Transverse colon (tissue), 3 donors: ENCODE data around the gene ODAM.

Experiments
- POLR2A ChIP-seq: fragments of 450-650 bp; IDR thresholded peaks from one replicate; pipeline ENCODE4 v1.6.1; 2016; ENCODE audit warnings: antibody characterized with exemption, mild to moderate bottlenecking, moderate library complexity
- TF ChIP-seq, protein P1 (sequence below), 5 experiments: fragments of 200-600 bp in 3 of 5; fragments of 450-650 bp in 2 of 5; sonication (generic) in 3 of 5; IDR thresholded peaks; 1 replicate in 2 of 5; 2 replicates in 3 of 5; pipeline ENCODE4 v1.5.1; 2016 to 2017; ENCODE audit warnings: antibody characterized with exemption in 5 of 5, inconsistent platforms in 3 of 5, mild to moderate bottlenecking in 2 of 5, moderate library complexity in 1 of 5

DNA sequence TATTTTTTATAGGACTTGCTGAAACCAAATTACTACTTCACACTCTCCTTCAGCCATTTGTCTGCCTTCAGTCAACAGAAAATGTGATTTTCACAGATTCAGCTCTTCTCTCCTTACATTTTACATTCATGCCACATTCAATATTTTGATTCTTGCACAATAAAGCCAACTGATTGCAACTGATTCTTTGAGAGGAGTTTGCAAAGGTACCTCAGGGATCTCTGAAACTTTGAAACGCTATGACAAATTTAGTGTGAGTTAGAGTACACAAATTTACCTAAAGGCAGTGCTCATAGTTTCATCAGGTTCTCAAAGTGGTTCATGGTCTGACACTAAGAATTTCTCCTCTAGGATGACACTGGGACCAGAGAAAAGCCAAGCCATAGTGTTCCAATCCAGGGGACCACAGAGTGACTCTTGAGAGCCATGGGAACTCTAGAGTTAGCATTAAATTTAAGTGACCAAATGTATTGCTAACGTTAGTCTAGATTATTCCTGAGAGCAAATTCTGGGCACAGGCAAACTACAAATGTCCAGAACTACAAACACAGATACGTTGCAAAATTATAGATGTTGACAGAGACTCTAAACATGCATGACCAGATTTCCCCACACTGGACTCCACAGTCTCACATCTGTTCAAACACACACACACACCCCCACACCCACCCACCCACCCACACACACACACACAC is 55.9 kb downstream of the ODAM start:
- no peak for TF ChIP-seq POLR2A
- TF ChIP-seq, protein P1, sequence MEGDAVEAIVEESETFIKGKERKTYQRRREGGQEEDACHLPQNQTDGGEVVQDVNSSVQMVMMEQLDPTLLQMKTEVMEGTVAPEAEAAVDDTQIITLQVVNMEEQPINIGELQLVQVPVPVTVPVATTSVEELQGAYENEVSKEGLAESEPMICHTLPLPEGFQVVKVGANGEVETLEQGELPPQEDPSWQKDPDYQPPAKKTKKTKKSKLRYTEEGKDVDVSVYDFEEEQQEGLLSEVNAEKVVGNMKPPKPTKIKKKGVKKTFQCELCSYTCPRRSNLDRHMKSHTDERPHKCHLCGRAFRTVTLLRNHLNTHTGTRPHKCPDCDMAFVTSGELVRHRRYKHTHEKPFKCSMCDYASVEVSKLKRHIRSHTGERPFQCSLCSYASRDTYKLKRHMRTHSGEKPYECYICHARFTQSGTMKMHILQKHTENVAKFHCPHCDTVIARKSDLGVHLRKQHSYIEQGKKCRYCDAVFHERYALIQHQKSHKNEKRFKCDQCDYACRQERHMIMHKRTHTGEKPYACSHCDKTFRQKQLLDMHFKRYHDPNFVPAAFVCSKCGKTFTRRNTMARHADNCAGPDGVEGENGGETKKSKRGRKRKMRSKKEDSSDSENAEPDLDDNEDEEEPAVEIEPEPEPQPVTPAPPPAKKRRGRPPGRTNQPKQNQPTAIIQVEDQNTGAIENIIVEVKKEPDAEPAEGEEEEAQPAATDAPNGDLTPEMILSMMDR (IDR thresholded peaks at IDR 0.05) = no peak
